GM12878 (cell line): ENCODE data around the gene SLC15A3. TPM values are rescaled to one million over a fixed set of nuclear protein-coding genes. Genes with fewer than 3 reads are reported as not detected.

ENCODE experiments used
- ATAC-seq: fragments of 200-7000 bp; cut with Tn5 transposase; 3 replicates; pipeline ENCODE4 v1.9.1; 2020; ENCODE audit warnings: mild to moderate bottlenecking, moderate library complexity
- BruUV-seq: library from RNA; stranded (reverse); fragments of 400-500 nt; replicated peaks from 2 replicates; lab custom pipeline; 2021; lab: Mats Ljungman, UMichigan
- CTCF ChIA-PET: fragments of 300-600 bp; sonication (Branson Sonifier 250); formaldehyde crosslinking; extraction: SDS; loops from one replicate; lab custom pipeline; 2021; ENCODE audit warnings: inconsistent platforms; lab: Yijun Ruan, JAX
- POLR2A ChIA-PET: fragments of 350-600 bp; formaldehyde crosslinking; extraction: SDS; loops from one replicate; lab custom pipeline; 2021; ENCODE audit warnings: inconsistent platforms; lab: Charles Lee
- RAD21 ChIA-PET: fragments of 300-600 bp; sonication (Branson Sonifier 250); formaldehyde crosslinking; loops from one replicate; lab custom pipeline; 2023; ENCODE audit warnings: antibody characterized with exemption; ENCODE audit not compliant: unreplicated experiment; lab: Charles Lee
- SMC1A ChIA-PET: fragments of 300-600 bp; sonication (Branson Sonifier 250); formaldehyde crosslinking; loops from one replicate; lab custom pipeline; 2023; ENCODE audit not compliant: unreplicated experiment, uncharacterized antibody; lab: Charles Lee
- DNase-seq: peaks from one replicate; pipeline ENCODE4 v3.0.0-alpha.2; 2011; ENCODE audit warnings: low read depth, low spot score
- FAIRE-seq: peaks from 3 replicates; lab custom pipeline; 2011; peaks lifted over from hg19 to GRCh38; lab: Jason Lieb, UNC
- H2AFZ ChIP-seq: 2 replicates; pipeline ENCODE4 v1.6.0; 2011; ENCODE audit warnings: low read depth, low read length, control low read depth; ENCODE audit not compliant: control insufficient read depth
- H3K27ac ChIP-seq: 2 replicates; pipeline ENCODE4 v1.5.1; 2011; ENCODE audit warnings: control low read depth; ENCODE audit not compliant: control insufficient read depth, insufficient read depth
- H3K27me3 ChIP-seq, 2 experiments: replicated peaks in 1 of 2; 2 replicates each; pipeline versions ENCODE4 v1.6.0 to v1.6.1; 2011; ENCODE audit warnings: low read length in 1 of 2; ENCODE audit not compliant: control insufficient read depth in 2 of 2, insufficient read depth in 2 of 2
- H3K36me3 ChIP-seq, 2 experiments: 2 replicates each; pipeline ENCODE4 v1.5.1; 2011; ENCODE audit warnings: low read length in 1 of 2; ENCODE audit not compliant: control insufficient read depth in 2 of 2, insufficient read depth in 2 of 2
- H3K4me1 ChIP-seq: 2 replicates; pipeline ENCODE4 v1.6.1; 2011; ENCODE audit warnings: mild to moderate bottlenecking, low read length, moderate library complexity, mixed read lengths; ENCODE audit not compliant: control insufficient read depth, insufficient read depth
- H3K4me2 ChIP-seq: 2 replicates; pipeline ENCODE4 v1.6.0; 2011; ENCODE audit warnings: control low read depth; ENCODE audit not compliant: control insufficient read depth, insufficient read depth
- H3K4me3 ChIP-seq: fragments of 200-600 bp; sonication (generic); 2 replicates; pipeline ENCODE4 v1.5.1; 2016
- H3K79me2 ChIP-seq: 2 replicates; pipeline ENCODE4 v1.6.0; 2011; ENCODE audit warnings: low read length; ENCODE audit not compliant: control insufficient read depth, insufficient read depth
- H3K9ac ChIP-seq: 2 replicates; pipeline ENCODE4 v1.8.0; 2011; ENCODE audit warnings: low read length, control low read depth, mixed read lengths; ENCODE audit not compliant: control insufficient read depth, insufficient read depth
- H3K9me3 ChIP-seq: replicated peaks from 3 replicates; pipeline ENCODE4 v1.5.1; 2011; ENCODE audit warnings: mild to moderate bottlenecking, low read length; ENCODE audit not compliant: control insufficient read depth, insufficient read depth
- H4K20me1 ChIP-seq: 2 replicates; pipeline ENCODE4 v1.6.0; 2011; ENCODE audit not compliant: control insufficient read depth, insufficient read depth
- BACH1 ChIP-seq: fragments of 450-650 bp; IDR thresholded peaks from 2 replicates; pipeline ENCODE4 v1.6.1; 2017; ENCODE audit warnings: mild to moderate bottlenecking, borderline replicate concordance
- CREB1 ChIP-seq: IDR thresholded peaks from 2 replicates; pipeline ENCODE4 v1.6.1; 2012; ENCODE audit warnings: low read depth, mild to moderate bottlenecking, inconsistent platforms
- EP300 ChIP-seq, 2 experiments: fragments of 150-350 bp in 1 of 2; IDR thresholded peaks; 2 replicates each; pipeline ENCODE4 v1.6.1; 2011 to 2012; ENCODE audit warnings: low read depth in 2 of 2, low read length in 2 of 2, borderline replicate concordance in 1 of 2, improper control_type of control experiment in 1 of 2, inconsistent platforms in 1 of 2; ENCODE audit not compliant: control insufficient read depth in 1 of 2
- GABPA ChIP-seq: IDR thresholded peaks from 2 replicates; pipeline ENCODE4 v1.6.1; 2014; ENCODE audit warnings: antibody characterized with exemption, low read depth, mild to moderate bottlenecking, inconsistent platforms
- PML ChIP-seq: IDR thresholded peaks from 2 replicates; pipeline ENCODE4 v1.6.1; 2012; ENCODE audit warnings: low read length, inconsistent platforms
- RCOR1 ChIP-seq: conservative IDR thresholded peaks from 2 replicates; pipeline ENCODE4 v1.6.1; 2012; ENCODE audit warnings: low read depth, low read length, improper control_type of control experiment
- STAT1 ChIP-seq: fragments of 450-650 bp; conservative IDR thresholded peaks from 2 replicates; pipeline ENCODE4 v1.6.1; 2014; ENCODE audit warnings: antibody characterized with exemption, mild to moderate bottlenecking
- SUZ12 ChIP-seq: fragments of 200-600 bp; sonication (generic); IDR thresholded peaks from one replicate; pipeline ENCODE4 v1.6.1; 2018; ENCODE audit warnings: antibody characterized with exemption, mild to moderate bottlenecking; ENCODE audit not compliant: unreplicated experiment
- TCF12 ChIP-seq: IDR thresholded peaks from 2 replicates; pipeline ENCODE4 v1.6.1; 2011; ENCODE audit warnings: low read depth, mild to moderate bottlenecking, low read length
- WRNIP1 ChIP-seq: IDR thresholded peaks from 2 replicates; pipeline ENCODE4 v1.6.1; 2011; ENCODE audit warnings: low read depth, low read length, improper control_type of control experiment, borderline replicate concordance
- WGBS: methylation state at CpG from one replicate; pipeline ENCODE4 v1.1.6; 2016; ENCODE audit warnings: low lambda C conversion rate; ENCODE audit not compliant: insufficient replicate concordance, insufficient coverage; ENCODE audit errors: missing lambda C conversion rate; 5-methylcytosine and 5-hydroxymethylcytosine counted together
- in situ Hi-C: fragments of 300-500 bp; cut with MboI; formaldehyde crosslinking; loops from 9 replicates; pipeline ENCODE4 v1.14.3; 2018; ENCODE audit warnings: mixed read lengths
- intact Hi-C: fragments of 100-400 bp; cut with micrococcal nuclease; formaldehyde crosslinking; loops from one replicate; pipeline ENCODE4 v1.14.2; 2022; ENCODE audit not compliant: unreplicated experiment
- polyA plus RNA-seq, 11 experiments: library from polyadenylated mRNA; depleted of rRNA in 4 of 11; unstranded in 6 of 11; stranded (reverse) in 5 of 11; fragments of >200 nt; fragmentation: Nextera tagmentation in 4 of 11; fragmentation: Illumina TruSeq in 1 of 11; extraction: Ambion mirVana in 4 of 11; extraction: Trizol in 1 of 11; gene quantifications; 1 replicate in 1 of 11; 2 replicates in 10 of 11; pipeline versions ENCODE4 v1.2.1 to v1.2.3, GENCODE V29; 2011 to 2016; ENCODE audit warnings: inconsistent platforms in 2 of 11, missing spikeins in 2 of 11, low read depth in 1 of 11
- total RNA-seq, 4 experiments: library from RNA; depleted of rRNA in 3 of 4; stranded (reverse); fragments of >200 nt in 3 of 4; fragmentation: Illumina TruSeq in 1 of 4; extraction: Trizol in 1 of 4; gene quantifications; 2 replicates each; pipeline versions ENCODE4 v1.2.1 to v1.2.3, GENCODE V29; 2013 to 2021
- TF ChIP-seq, protein P1 (sequence below): fragments of 450-650 bp; IDR thresholded peaks from 2 replicates; pipeline ENCODE4 v1.6.1; 2017; ENCODE audit warnings: antibody characterized with exemption, mild to moderate bottlenecking, moderate library complexity

Gene SLC15A3
- total and polyA plus RNA-seq, 10 of the 15 experiments (the other 5 are each of a cell fraction or from before 2014, with no cell fraction given): 17.7 to 102 (median 55.8) TPM

DNA sequence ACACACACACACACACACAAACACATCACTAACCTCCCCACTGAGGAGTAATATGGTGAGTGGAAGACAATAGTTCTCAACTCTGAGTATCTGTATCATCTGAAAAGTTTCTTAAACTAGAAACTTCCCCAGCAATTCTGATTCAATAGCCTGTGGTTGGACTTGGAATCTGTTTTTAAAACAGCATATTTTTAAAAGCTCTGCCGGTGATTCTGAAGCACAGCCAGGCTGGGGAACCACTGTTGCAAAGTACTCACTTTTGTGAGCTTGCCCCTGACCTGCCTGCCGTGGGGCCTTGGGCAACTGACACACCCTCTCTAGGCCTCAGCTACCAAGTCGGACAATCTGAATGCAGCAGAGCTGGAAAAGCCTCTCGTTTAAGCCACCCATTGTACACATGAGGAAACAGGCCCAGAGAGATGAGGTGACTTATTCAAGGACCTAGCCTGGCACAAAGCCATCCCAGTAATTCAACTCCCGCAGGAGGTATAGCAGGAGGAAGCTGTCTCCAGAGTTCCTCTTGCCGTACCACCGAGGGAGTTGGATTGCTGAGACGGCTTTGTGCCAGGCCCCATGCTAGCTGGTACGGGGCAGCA, 8.9 kb downstream of the SLC15A3 start (continued):
- TF ChIP-seq GABPA (no peak), BACH1 (no peak), STAT1 (no peak), CREB1 (no peak), TCF12 (no peak), SUZ12 (no peak), WRNIP1 (no peak), EP300 (IDR thresholded peaks at IDR 0.05; ENCODE audit: borderline replicate concordance in 1 of 2, control insufficient read depth in 1 of 2, low read depth in 2 of 2, low read length in 2 of 2) (no peak)
- TF ChIP-seq, protein P1, sequence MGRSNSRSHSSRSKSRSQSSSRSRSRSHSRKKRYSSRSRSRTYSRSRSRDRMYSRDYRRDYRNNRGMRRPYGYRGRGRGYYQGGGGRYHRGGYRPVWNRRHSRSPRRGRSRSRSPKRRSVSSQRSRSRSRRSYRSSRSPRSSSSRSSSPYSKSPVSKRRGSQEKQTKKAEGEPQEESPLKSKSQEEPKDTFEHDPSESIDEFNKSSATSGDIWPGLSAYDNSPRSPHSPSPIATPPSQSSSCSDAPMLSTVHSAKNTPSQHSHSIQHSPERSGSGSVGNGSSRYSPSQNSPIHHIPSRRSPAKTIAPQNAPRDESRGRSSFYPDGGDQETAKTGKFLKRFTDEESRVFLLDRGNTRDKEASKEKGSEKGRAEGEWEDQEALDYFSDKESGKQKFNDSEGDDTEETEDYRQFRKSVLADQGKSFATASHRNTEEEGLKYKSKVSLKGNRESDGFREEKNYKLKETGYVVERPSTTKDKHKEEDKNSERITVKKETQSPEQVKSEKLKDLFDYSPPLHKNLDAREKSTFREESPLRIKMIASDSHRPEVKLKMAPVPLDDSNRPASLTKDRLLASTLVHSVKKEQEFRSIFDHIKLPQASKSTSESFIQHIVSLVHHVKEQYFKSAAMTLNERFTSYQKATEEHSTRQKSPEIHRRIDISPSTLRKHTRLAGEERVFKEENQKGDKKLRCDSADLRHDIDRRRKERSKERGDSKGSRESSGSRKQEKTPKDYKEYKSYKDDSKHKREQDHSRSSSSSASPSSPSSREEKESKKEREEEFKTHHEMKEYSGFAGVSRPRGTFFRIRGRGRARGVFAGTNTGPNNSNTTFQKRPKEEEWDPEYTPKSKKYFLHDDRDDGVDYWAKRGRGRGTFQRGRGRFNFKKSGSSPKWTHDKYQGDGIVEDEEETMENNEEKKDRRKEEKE: no peak

DNA sequence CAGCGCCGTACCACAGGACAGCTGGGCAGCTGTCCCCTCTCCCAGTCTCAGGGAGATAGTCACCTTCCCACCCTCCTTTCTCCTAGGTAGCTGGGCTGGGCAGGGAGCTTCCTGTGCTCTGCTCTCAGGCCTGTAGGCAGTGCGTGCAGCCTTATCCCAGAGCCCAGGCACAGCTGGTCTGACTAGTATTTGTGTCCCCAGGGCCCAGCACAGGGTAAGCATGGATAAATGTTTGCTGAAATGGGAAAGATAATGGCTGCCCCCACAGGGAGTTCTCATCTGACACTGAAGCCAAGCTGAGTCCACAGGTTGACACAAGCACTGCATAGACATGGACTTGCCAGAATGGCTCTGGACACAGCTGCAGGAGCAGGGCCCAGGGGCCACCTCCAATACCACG, 9.8 kb downstream of the SLC15A3 start:
- Histone ChIP-seq H3K27ac (no peak overlapping the region), H3K9ac (no peak overlapping the region), H3K36me3 (peaks cover 29 to 33% of the 10 kb centered on the region in 2 experiments)
- no peak for DNase-seq
- TF ChIP-seq PML (no peak), RCOR1 (no peak)
- TF ChIP-seq, all 136 proteins: peak for 0
- ChIA-PET SMC1A (no interaction called here), RAD21 (no interaction called here), CTCF (interaction anchor here (0.8 kb wide), 1 partner anchor 29 kb away, joined by 3 read pairs; the partner anchor contains the start of gene TMEM109), POLR2A (interaction anchor here (1.0 to 2.0 kb wide), 3 partner anchors 9 to 25 kb away, joined by 4 to 6 read pairs (median 4); no protein-coding TSS in a partner anchor)
- no peak overlapping the region for H3K4me3 ChIP-seq
- FAIRE-seq (no peak), ATAC-seq (no peak)
- in situ Hi-C loops (no loop called here), intact Hi-C loops (no loop called here)
- no peak overlapping the region for H3K4me2 ChIP-seq
- no peaks in the 10 kb centered on the region; the same call in 1 of the 2 replicates for H4K20me1 ChIP-seq
- no peaks in the 10 kb centered on the region for H3K27me3 ChIP-seq
- no peaks in the 10 kb centered on the region for H3K9me3 ChIP-seq
- WGBS: 77% methylated on average over 4 of the region's 4 CpGs
- no TSS peak for BruUV-seq
- no peak overlapping the region for H2AFZ ChIP-seq
- H3K4me1 ChIP-seq: peaks cover 20% of the 10 kb centered on the region
- peaks cover 25% of the 10 kb centered on the region for H3K79me2 ChIP-seq
